ENCODE data around the gene RAD51B.

GRCh38 chr14:68552075-68552474 lies 732.5 kb downstream of the RAD51B start:
- TF ChIP-seq, protein P1, sequence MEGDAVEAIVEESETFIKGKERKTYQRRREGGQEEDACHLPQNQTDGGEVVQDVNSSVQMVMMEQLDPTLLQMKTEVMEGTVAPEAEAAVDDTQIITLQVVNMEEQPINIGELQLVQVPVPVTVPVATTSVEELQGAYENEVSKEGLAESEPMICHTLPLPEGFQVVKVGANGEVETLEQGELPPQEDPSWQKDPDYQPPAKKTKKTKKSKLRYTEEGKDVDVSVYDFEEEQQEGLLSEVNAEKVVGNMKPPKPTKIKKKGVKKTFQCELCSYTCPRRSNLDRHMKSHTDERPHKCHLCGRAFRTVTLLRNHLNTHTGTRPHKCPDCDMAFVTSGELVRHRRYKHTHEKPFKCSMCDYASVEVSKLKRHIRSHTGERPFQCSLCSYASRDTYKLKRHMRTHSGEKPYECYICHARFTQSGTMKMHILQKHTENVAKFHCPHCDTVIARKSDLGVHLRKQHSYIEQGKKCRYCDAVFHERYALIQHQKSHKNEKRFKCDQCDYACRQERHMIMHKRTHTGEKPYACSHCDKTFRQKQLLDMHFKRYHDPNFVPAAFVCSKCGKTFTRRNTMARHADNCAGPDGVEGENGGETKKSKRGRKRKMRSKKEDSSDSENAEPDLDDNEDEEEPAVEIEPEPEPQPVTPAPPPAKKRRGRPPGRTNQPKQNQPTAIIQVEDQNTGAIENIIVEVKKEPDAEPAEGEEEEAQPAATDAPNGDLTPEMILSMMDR (IDR thresholded peaks at IDR 0.05) = no peak
- TF ChIP-seq POLR2A (IDR thresholded peaks at IDR 0.05) = no peak

Data from tibial nerve (tissue), 3 donors.